Psoas muscle (tissue), 8 donors: ENCODE results near the gene CELF4. TPM values are rescaled to one million over a fixed set of nuclear protein-coding genes. Genes with fewer than 3 reads are reported as not detected.

Experiments used
- ATAC-seq, 4 donors: fragments of 200-7000 bp; cut with Tn5 transposase; one replicate each; pipeline ENCODE4 v1.9.1; 2020; ENCODE audit warnings: moderate library complexity in 3 of 4, mild to moderate bottlenecking in 2 of 4
- DNase-seq, 2 donors: peaks; one replicate each; pipeline ENCODE4 v3.0.0-alpha.2; 2020
- H3K27ac ChIP-seq: fragments of 200-600 bp; one replicate; pipeline ENCODE4 v1.8.0; 2022
- H3K27me3 ChIP-seq, 3 donors: fragments of 200-600 bp in 1 of 3; one replicate each; pipeline versions ENCODE4 v1.6.1 to v1.8.0; 2013 to 2022; ENCODE audit warnings: low read length in 2 of 3, mild to moderate bottlenecking in 2 of 3, moderate library complexity in 1 of 3; ENCODE audit not compliant: insufficient read depth in 3 of 3
- H3K36me3 ChIP-seq, 2 donors: fragments of 200-600 bp in 1 of 2; one replicate each; pipeline versions ENCODE4 v1.6.1 to v1.8.0; 2013 to 2022; ENCODE audit warnings: low read depth in 1 of 2, mild to moderate bottlenecking in 1 of 2, moderate library complexity in 1 of 2; ENCODE audit not compliant: insufficient read depth in 1 of 2
- H3K4me1 ChIP-seq: fragments of 200-600 bp; one replicate; pipeline ENCODE4 v1.8.0; 2022
- H3K4me3 ChIP-seq: fragments of 200-600 bp; one replicate; pipeline ENCODE4 v1.8.0; 2022; ENCODE audit warnings: mild to moderate bottlenecking
- H3K9me3 ChIP-seq: fragments of 200-600 bp; one replicate; pipeline ENCODE4 v1.8.0; 2022
- WGBS, 3 donors: extraction: QIAGEN DNeasy Blood & Tissue Kit; methylation state at CpG; one replicate each; pipeline versions ENCODE4 v1.1.6 to v1.1.7; 2013; 5-methylcytosine and 5-hydroxymethylcytosine counted together
- intact Hi-C, 2 donors: fragments of 100-400 bp; cut with DNase I; formaldehyde crosslinking; loops; one replicate each; pipeline versions ENCODE4 v1.11.0 to v1.14.2; 2022
- polyA plus RNA-seq, 3 donors: library from polyadenylated mRNA; stranded (reverse); fragments of 200-250 nt; gene quantifications; one replicate each; pipeline ENCODE4 v1.2.3, GENCODE V29; 2013
- total RNA-seq, 4 donors: library from RNA; stranded (reverse); fragmentation: NEBNext Ultra II Directional in 2 of 4; extraction: Animal tissue kit (Norgen Biotek cat#: 25700) in 2 of 4; gene quantifications; one replicate each; pipeline versions ENCODE4 v1.2.1 to v1.2.4, GENCODE V29; 2021 to 2023
- TF ChIP-seq, protein P1 (sequence below): fragments of 200-600 bp; IDR thresholded peaks from one replicate; pipeline ENCODE4 v1.8.0; 2022; ENCODE audit warnings: antibody characterized with exemption
- donor health status: healthy with polysubstance abuse.
- donor health status: DM: no; HTN: no; CAD: no; lungs with moderate emphysema.
- donor health status: Bipolar disorder and iron deficiency.
- donor health status: healthy.
- donor health status: DM: yes; HTN: yes; CAD: no.
- donor health status: DM: no; HTN: no; CAD: no.
- donor health status: DM: no; HTN: no; CAD: no.
- donor health status: DM: yes; HTN: yes; CAD: no.

Gene CELF4
- total and polyA plus RNA-seq, 7 donors: 0.17 to 0.28 (median 0.17) TPM; not detected in 3

GRCh38 chr18:37249895-37250618 lies 315.5 kb downstream of the CELF4 start:
- 74 to 86% (median 82%) methylated on average over 6 of the region's 6 CpGs for WGBS, 3 donors
- no peak for DNase-seq

DNA sequence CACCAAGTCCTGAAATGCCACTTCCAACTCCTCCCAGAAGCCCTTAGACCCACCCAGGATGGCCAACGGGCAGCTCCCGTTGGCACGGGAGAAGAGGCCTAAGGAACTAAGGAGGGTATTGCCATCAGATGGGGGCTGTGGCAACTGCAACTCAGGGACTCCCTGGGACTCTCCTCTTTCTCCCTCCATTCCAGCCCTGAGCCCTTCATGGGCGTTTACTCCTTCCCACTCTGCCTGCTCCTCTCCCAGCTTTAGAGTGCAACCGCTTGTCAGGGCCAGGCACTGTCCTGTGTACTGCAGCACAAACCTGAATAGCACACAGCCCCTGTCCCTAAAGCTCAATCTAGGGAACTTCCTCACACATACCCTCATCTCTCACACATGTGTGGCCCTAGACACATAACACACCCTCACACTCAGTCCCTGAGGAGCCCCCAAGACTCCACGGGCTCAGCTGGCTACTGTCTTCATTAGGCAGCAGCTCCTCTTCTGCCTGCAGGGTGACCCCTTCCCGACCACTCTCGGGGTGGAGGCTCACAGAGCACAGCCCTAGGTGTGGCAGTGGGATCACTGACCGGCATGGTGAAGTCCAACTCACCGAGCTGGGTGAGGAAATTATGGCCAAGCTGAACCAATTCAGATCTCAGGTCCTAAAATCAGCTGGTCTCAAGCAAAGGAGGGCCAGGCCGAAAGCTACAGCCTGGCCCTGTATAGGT lies 316.3 kb downstream of the CELF4 start:
- intact Hi-C loops: no loop called here
- no peak for DNase-seq
- peaks cover 0 to 32% (median 2%) of the 10 kb centered on the region in 3 donors for H3K27me3 ChIP-seq
- TF ChIP-seq, protein P1, sequence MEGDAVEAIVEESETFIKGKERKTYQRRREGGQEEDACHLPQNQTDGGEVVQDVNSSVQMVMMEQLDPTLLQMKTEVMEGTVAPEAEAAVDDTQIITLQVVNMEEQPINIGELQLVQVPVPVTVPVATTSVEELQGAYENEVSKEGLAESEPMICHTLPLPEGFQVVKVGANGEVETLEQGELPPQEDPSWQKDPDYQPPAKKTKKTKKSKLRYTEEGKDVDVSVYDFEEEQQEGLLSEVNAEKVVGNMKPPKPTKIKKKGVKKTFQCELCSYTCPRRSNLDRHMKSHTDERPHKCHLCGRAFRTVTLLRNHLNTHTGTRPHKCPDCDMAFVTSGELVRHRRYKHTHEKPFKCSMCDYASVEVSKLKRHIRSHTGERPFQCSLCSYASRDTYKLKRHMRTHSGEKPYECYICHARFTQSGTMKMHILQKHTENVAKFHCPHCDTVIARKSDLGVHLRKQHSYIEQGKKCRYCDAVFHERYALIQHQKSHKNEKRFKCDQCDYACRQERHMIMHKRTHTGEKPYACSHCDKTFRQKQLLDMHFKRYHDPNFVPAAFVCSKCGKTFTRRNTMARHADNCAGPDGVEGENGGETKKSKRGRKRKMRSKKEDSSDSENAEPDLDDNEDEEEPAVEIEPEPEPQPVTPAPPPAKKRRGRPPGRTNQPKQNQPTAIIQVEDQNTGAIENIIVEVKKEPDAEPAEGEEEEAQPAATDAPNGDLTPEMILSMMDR: no peak
- H3K4me3 ChIP-seq: no peak overlapping the region
- no peak overlapping the region for H3K27ac ChIP-seq
- 69 to 77% (median 71%) methylated on average over 11 of the region's 11 CpGs for WGBS, 3 donors
- H3K9me3 ChIP-seq: no peaks in the 10 kb centered on the region
- no peaks in the 10 kb centered on the region for H3K36me3 ChIP-seq
- no peak for ATAC-seq
- H3K4me1 ChIP-seq: no peaks in the 10 kb centered on the region

More at GRCh38 chr18:37249895-37250618, 315.5 kb downstream of the CELF4 start:
- intact Hi-C loops: no loop called here
- Histone ChIP-seq H3K4me3 (no peak overlapping the region), H3K27ac (no peak overlapping the region), H3K27me3 (peaks cover 0 to 32% (median 0%) of the 10 kb centered on the region in 3 donors), H3K36me3 (no peaks in the 10 kb centered on the region), H3K4me1 (no peaks in the 10 kb centered on the region), H3K9me3 (no peaks in the 10 kb centered on the region)
- ATAC-seq: no peak
- TF ChIP-seq, protein P1: no peak

- TF ChIP-seq, protein P1: no peak
- H3K9me3 ChIP-seq: no peaks in the 10 kb centered on the region
- intact Hi-C loops: no loop called here
- H3K4me3 ChIP-seq: no peak overlapping the region
- no peak for DNase-seq
- ATAC-seq: no peak
- no peak overlapping the region for H3K27ac ChIP-seq
- H3K4me1 ChIP-seq: no peaks in the 10 kb centered on the region
- no peaks in the 10 kb centered on the region for H3K36me3 ChIP-seq
- 80 to 89% (median 88%) methylated on average over 4 to 5 of the region's 5 CpGs for WGBS, 3 donors
- peaks cover 0 to 34% (median 5%) of the 10 kb centered on the region in 3 donors for H3K27me3 ChIP-seq
Measured at GRCh38 chr18:37248281-37248680, 317.3 kb downstream of the CELF4 start.

DNA sequence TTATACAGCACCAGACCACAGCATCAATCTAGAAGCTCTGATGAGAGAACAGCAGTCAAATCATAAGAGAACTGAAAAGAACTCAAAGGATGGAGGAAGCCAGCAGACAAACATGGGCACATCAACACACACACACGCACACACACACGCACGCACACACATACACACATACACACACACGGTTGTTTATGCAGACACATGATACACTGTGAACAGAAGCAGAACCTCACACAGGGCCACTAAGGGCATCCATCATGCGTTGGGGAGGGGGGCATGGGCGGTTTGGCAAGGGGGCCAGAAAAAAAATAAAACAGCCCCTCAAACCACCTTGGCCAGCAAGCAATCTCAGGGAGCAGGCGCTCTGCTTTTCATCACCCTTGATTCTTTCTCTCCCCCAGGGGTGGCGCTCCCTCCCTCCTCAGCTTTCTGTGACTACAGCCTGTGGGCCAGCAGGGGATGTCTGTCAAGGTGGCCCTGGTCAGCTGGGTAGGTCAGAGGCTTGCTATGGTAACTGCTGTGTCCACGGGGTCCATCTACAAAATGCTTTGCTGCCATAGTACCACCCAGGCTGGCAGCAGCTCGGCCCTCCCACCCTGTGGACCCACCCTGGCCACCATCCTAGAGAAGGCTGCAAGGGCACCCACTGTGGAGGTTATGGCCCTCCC lies 318.0 kb downstream of the CELF4 start:
- Histone ChIP-seq H3K9me3 (no peaks in the 10 kb centered on the region), H3K36me3 (no peaks in the 10 kb centered on the region), H3K4me3 (no peak overlapping the region), H3K27me3 (peaks cover 0 to 34% (median 5%) of the 10 kb centered on the region in 3 donors), H3K4me1 (no peaks in the 10 kb centered on the region), H3K27ac (no peak overlapping the region)
- ATAC-seq (no peak), DNase-seq (no peak)
- intact Hi-C loops: no loop called here
- WGBS, 3 donors: 73 to 75% (median 75%) methylated on average over 10 of the region's 10 CpGs
- TF ChIP-seq, protein P1: no peak
